Gastrocnemius medialis (tissue), 4 donors: ENCODE measurements around the gene LZTS3. TPM values are rescaled to one million over a fixed set of nuclear protein-coding genes. Genes with fewer than 3 reads are reported as not detected.

Experiments used
- ATAC-seq, 2 donors: fragments of 150-250 bp; one replicate each; pipeline ENCODE4 v1.9.1; 2016
- DNase-seq, 2 donors: peaks; one replicate each; pipeline ENCODE4 v3.0.0-alpha.2; 2019
- H3K27ac ChIP-seq, 4 donors: fragments of 200-600 bp; sonication (generic); 1 replicate in 1 of 4; 2 replicates in 3 of 4; pipeline ENCODE4 v1.5.1; 2016 to 2018; ENCODE audit warnings: mild to moderate bottlenecking in 2 of 4, moderate library complexity in 1 of 4
- H3K27me3 ChIP-seq, 3 donors: fragments of 200-600 bp; sonication (generic) in 2 of 3; 1 replicate in 1 of 3; 2 replicates in 2 of 3; pipeline versions ENCODE4 v1.5.1 to v1.6.0; 2016 to 2019; ENCODE audit warnings: mild to moderate bottlenecking in 1 of 3, moderate library complexity in 1 of 3
- H3K36me3 ChIP-seq, 2 donors: fragments of 200-600 bp; sonication (generic) in 1 of 2; one replicate each; pipeline ENCODE4 v1.5.1; 2017 to 2018
- H3K4me1 ChIP-seq, 2 donors: fragments of 200-600 bp; sonication (generic) in 1 of 2; one replicate each; pipeline ENCODE4 v1.5.1; 2016 to 2017; ENCODE audit warnings: mild to moderate bottlenecking in 2 of 2
- H3K4me3 ChIP-seq, 4 donors: fragments of 200-600 bp; sonication (generic) in 3 of 4; 1 replicate in 1 of 4; 2 replicates in 3 of 4; pipeline ENCODE4 v1.5.1; 2016 to 2019; ENCODE audit warnings: mild to moderate bottlenecking in 2 of 4
- H3K9me3 ChIP-seq, 3 donors: fragments of 200-600 bp; sonication (generic) in 2 of 3; 1 replicate in 1 of 3; 2 replicates in 2 of 3; pipeline ENCODE4 v1.5.1; 2016 to 2019
- CTCF ChIP-seq, 5 experiments: fragments of 450-650 bp in 3 of 5; fragments of 200-600 bp in 2 of 5; sonication (generic) in 2 of 5; IDR thresholded peaks in 4 of 5; conservative IDR thresholded peaks in 1 of 5; 1 replicate in 4 of 5; 2 replicates in 1 of 5; pipeline ENCODE4 v1.5.1; 2016 to 2019; ENCODE audit warnings: antibody characterized with exemption in 5 of 5, mild to moderate bottlenecking in 3 of 5, moderate library complexity in 3 of 5
- POLR2A ChIP-seq, 2 donors: fragments of 450-650 bp; IDR thresholded peaks; one replicate each; pipeline ENCODE4 v1.6.1; 2017; ENCODE audit warnings: antibody characterized with exemption in 2 of 2, mild to moderate bottlenecking in 2 of 2, moderate library complexity in 2 of 2
- in situ Hi-C, 4 donors: fragments of 200-750 bp; cut with MboI; loops; one replicate each; pipeline versions ENCODE4 v1.15.0 to v1.8.0; 2017; ENCODE audit warnings: low sequenced_read_pairs in 4 of 4
- intact Hi-C: fragments of 100-400 bp; cut with DNase I; formaldehyde crosslinking; loops from one replicate; pipeline ENCODE4 v1.15.1; 2023; ENCODE audit warnings: low total_unique reads
- total RNA-seq, 4 donors: library from RNA; depleted of rRNA; stranded (reverse); fragments of >200 nt; gene quantifications; one replicate each; pipeline versions ENCODE4 v1.1.0 to v1.2.3, GENCODE V29; 2016

The LZTS3 gene
- total RNA-seq, 4 donors from 2014 or later: 15.3 to 33.4 (median 18.9) TPM

GRCh38 chr20:3134151-3134550, 39.2 kb downstream of the LZTS3 start:
- intact Hi-C loops: no loop called here
- H3K4me1 ChIP-seq: peaks cover 6% of the 10 kb centered on the region in 2 donors
- in situ Hi-C loops: no loop called here
- no peaks in the 10 kb centered on the region for H3K27me3 ChIP-seq
- DNase-seq: no peak
- no peaks in the 10 kb centered on the region for H3K36me3 ChIP-seq
- H3K4me3 ChIP-seq: no peak overlapping the region
- no peaks in the 10 kb centered on the region for H3K9me3 ChIP-seq
- no peak for TF ChIP-seq POLR2A (IDR thresholded peaks at IDR 0.05)
- no peak for TF ChIP-seq CTCF (IDR thresholded peaks at IDR 0.05 in 4 of 5, conservative IDR thresholded peaks at IDR 0.05 in 1 of 5)
- no peak overlapping the region for H3K27ac ChIP-seq
- no peak for ATAC-seq

GRCh38 chr20:3133155-3133554, 40.2 kb downstream of the LZTS3 start:
- no peak for TF ChIP-seq CTCF (IDR thresholded peaks at IDR 0.05 in 4 of 5, conservative IDR thresholded peaks at IDR 0.05 in 1 of 5)
- TF ChIP-seq POLR2A (IDR thresholded peaks at IDR 0.05): no peak
- Histone ChIP-seq H3K4me3 (no peak overlapping the region), H3K4me1 (peaks cover 9 to 15% of the 10 kb centered on the region in 2 donors), H3K36me3 (no peaks in the 10 kb centered on the region), H3K27ac (no peak overlapping the region), H3K9me3 (no peaks in the 10 kb centered on the region), H3K27me3 (no peaks in the 10 kb centered on the region)
- intact Hi-C loops: no loop called here
- in situ Hi-C loops: no loop called here
- DNase-seq (no peak), ATAC-seq (no peak)

- no peaks in the 10 kb centered on the region for H3K27me3 ChIP-seq
- DNase-seq (no peak), ATAC-seq (no peak)
- H3K27ac ChIP-seq: no peak overlapping the region
- TF ChIP-seq CTCF (IDR thresholded peaks at IDR 0.05 in 4 of 5, conservative IDR thresholded peaks at IDR 0.05 in 1 of 5): no peak
- no peak for TF ChIP-seq POLR2A (IDR thresholded peaks at IDR 0.05)
- peaks cover 20 to 27% of the 10 kb centered on the region in 2 donors for H3K4me1 ChIP-seq
- H3K36me3 ChIP-seq: no peaks in the 10 kb centered on the region
- in situ Hi-C loops: no loop called here
- intact Hi-C loops: no loop called here
- H3K4me3 ChIP-seq: no peak overlapping the region
- no peaks in the 10 kb centered on the region for H3K9me3 ChIP-seq
Observed at GRCh38 chr20:3130051-3130600, 43.2 kb downstream of the LZTS3 start.

GRCh38 chr20:3129094-3129493, 44.3 kb downstream of the LZTS3 start:
- Histone ChIP-seq H3K27ac (peak overlapping the region; percentile 33 to 70 (median 63)), H3K4me1 (peaks cover 20 to 27% of the 10 kb centered on the region in 2 donors), H3K4me3 (no peak overlapping the region), H3K36me3 (no peaks in the 10 kb centered on the region), H3K9me3 (no peaks in the 10 kb centered on the region), H3K27me3 (no peaks in the 10 kb centered on the region)
- in situ Hi-C loops (no loop called here), intact Hi-C loops (no loop called here)
- TF ChIP-seq CTCF (IDR thresholded peaks at IDR 0.05 in 4 of 5, conservative IDR thresholded peaks at IDR 0.05 in 1 of 5): no peak
- TF ChIP-seq POLR2A (IDR thresholded peaks at IDR 0.05): no peak
- DNase-seq (no peak), ATAC-seq (peak; percentile 43 to 45)
